Astrocyte (in vitro differentiated cells and primary cell): ENCODE measurements around the gene KISS1R.

Experiments
- CTCF ChIP-seq: IDR thresholded peaks from 2 replicates; pipeline ENCODE4 v1.5.1; 2011; ENCODE audit warnings: low read depth, mild to moderate bottlenecking, inconsistent platforms, low read length, moderate library complexity; ENCODE audit not compliant: insufficient read depth
- EZH2 ChIP-seq: IDR thresholded peaks from 2 replicates; pipeline ENCODE4 v1.6.1; 2012; ENCODE audit warnings: mild to moderate bottlenecking, low read length, inconsistent platforms; ENCODE audit not compliant: insufficient read depth

DNA sequence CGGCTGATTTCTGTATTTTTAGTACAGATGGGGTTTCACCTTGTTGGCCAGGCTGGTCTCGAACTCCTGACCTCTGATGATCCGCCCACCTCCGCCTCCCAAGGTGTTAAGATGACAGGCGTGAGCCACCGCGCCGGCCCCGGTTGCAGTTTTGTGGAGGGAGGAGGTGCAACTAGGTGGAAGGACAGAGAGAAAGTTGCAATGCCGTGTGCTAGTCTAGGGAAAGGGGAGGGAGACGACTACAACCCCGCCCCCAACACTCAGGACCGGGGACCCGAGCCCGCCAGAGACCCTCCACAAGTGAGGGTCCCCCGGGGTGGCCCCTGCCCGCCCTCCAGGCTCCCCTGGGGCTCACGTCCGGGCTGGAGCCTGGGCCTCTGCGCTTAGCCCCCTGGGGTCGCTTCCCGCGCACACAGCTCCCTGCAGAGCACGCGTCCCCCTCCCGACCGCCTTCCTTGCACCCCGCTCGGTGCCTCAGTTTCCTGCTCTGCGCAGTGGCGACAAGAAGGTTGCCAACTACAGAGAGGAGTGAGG lies 7.5 kb downstream of the KISS1R start:
- TF ChIP-seq CTCF (no peak), EZH2 (no peak)
